DOHH2 (cell line): ENCODE measurements around the gene C3orf18.

Experiments used
- H3F3A ChIP-seq: fragments of 200-600 bp; sonication (generic), shearing (Covaris generic); 2 replicates; pipeline ENCODE4 v1.6.0; 2016; ENCODE audit warnings: antibody characterized with exemption, mild to moderate bottlenecking; ENCODE audit not compliant: control insufficient read depth, insufficient read depth
- H3K27ac ChIP-seq: fragments of 200-600 bp; sonication (generic); 2 replicates; pipeline ENCODE4 v1.5.1; 2014; ENCODE audit warnings: low read depth, mild to moderate bottlenecking, low read length, moderate library complexity
- H3K27me3 ChIP-seq: fragments of 200-600 bp; sonication (generic); 2 replicates; pipeline ENCODE4 v1.6.1; 2014; ENCODE audit warnings: mild to moderate bottlenecking, low read length, mixed read lengths; ENCODE audit not compliant: control insufficient read depth
- H3K36me3 ChIP-seq: fragments of 200-600 bp; sonication (generic); 2 replicates; pipeline ENCODE4 v1.6.1; 2014; ENCODE audit warnings: mild to moderate bottlenecking, low read length, moderate library complexity, mixed read lengths; ENCODE audit not compliant: control insufficient read depth
- H3K4me1 ChIP-seq: fragments of 200-600 bp; sonication (generic); 2 replicates; pipeline ENCODE4 v1.6.1; 2014; ENCODE audit warnings: mild to moderate bottlenecking, low read length, mixed read lengths; ENCODE audit not compliant: control insufficient read depth
- H3K4me2 ChIP-seq: fragments of 200-600 bp; sonication (generic); 2 replicates; pipeline ENCODE4 v1.6.0; 2014; ENCODE audit warnings: mild to moderate bottlenecking, low read length, moderate library complexity
- H3K4me3 ChIP-seq: fragments of 200-600 bp; sonication (generic); 2 replicates; pipeline ENCODE4 v1.5.1; 2014; ENCODE audit warnings: mild to moderate bottlenecking, low read length, mixed read lengths
- H3K79me2 ChIP-seq: fragments of 200-600 bp; sonication (generic); 2 replicates; pipeline ENCODE4 v1.6.1; 2014; ENCODE audit warnings: mild to moderate bottlenecking, low read length, mixed read lengths; ENCODE audit not compliant: control insufficient read depth
- H3K9me2 ChIP-seq: fragments of 200-600 bp; sonication (generic); replicated peaks from 2 replicates; pipeline ENCODE4 v1.6.1; 2014; ENCODE audit warnings: mild to moderate bottlenecking, low read length, mixed read lengths; ENCODE audit not compliant: control insufficient read depth
- H3K9me3 ChIP-seq: fragments of 200-600 bp; sonication (generic); 2 replicates; pipeline ENCODE4 v1.6.1; 2014; ENCODE audit warnings: antibody characterized with exemption, low read length, mixed read lengths; ENCODE audit not compliant: control insufficient read depth, insufficient read depth
- H4K20me1 ChIP-seq: fragments of 200-600 bp; sonication (generic); 2 replicates; pipeline ENCODE4 v1.6.0; 2014; ENCODE audit warnings: low read depth, mild to moderate bottlenecking, antibody characterized with exemption, low read length, moderate library complexity; ENCODE audit not compliant: control insufficient read depth, insufficient read depth
- CTCF ChIP-seq: fragments of 200-600 bp; sonication (generic); IDR thresholded peaks from one replicate; pipeline ENCODE4 v1.5.1; 2014; ENCODE audit warnings: antibody characterized with exemption, mild to moderate bottlenecking, low read depth, low read length; ENCODE audit not compliant: poor library complexity, severe bottlenecking
- EZH2phosphoT487 ChIP-seq: fragments of 200-600 bp; sonication (generic); IDR thresholded peaks from 2 replicates; pipeline ENCODE4 v1.6.1; 2017; ENCODE audit warnings: borderline replicate concordance, mild to moderate bottlenecking, antibody characterized with exemption, low read length, moderate library complexity, mixed read lengths

C3orf18 gene

GRCh38 chr3:50592568-50592967 lies 25.0 kb upstream of the C3orf18 start:
- H3K79me2 ChIP-seq = no peaks in the 10 kb centered on the region
- H3K9me2 ChIP-seq = no peaks in the 10 kb centered on the region
- no peaks in the 10 kb centered on the region for H4K20me1 ChIP-seq
- H3K4me1 ChIP-seq = peaks cover 13% of the 10 kb centered on the region
- no peak overlapping the region for H3K27ac ChIP-seq
- H3K4me3 ChIP-seq = no peak overlapping the region
- no peaks in the 10 kb centered on the region for H3K9me3 ChIP-seq
- no peak for TF ChIP-seq CTCF
- no peak for TF ChIP-seq EZH2phosphoT487
- peaks cover 12% of the 10 kb centered on the region for H3K27me3 ChIP-seq
- H3F3A ChIP-seq = no peaks in the 10 kb centered on the region; the same call in 1 of the 2 replicates
- H3K4me2 ChIP-seq = no peak overlapping the region
- H3K36me3 ChIP-seq = no peaks in the 10 kb centered on the region

GRCh38 chr3:50591196-50591741 lies 23.7 kb upstream of the C3orf18 start:
- Histone ChIP-seq H3K27me3 (peaks cover 15% of the 10 kb centered on the region), H3K9me3 (no peaks in the 10 kb centered on the region), H3K4me1 (peaks cover 13% of the 10 kb centered on the region), H3K4me3 (no peak overlapping the region), H3K79me2 (no peaks in the 10 kb centered on the region), H3F3A (no peaks in the 10 kb centered on the region; the same call in 1 of the 2 replicates), H3K4me2 (peak overlapping the region; percentile 62), H4K20me1 (no peaks in the 10 kb centered on the region), H3K27ac (no peak overlapping the region), H3K9me2 (no peaks in the 10 kb centered on the region), H3K36me3 (no peaks in the 10 kb centered on the region)
- TF ChIP-seq CTCF (peak; percentile 5), EZH2phosphoT487 (no peak)

- H3F3A ChIP-seq = no peaks in the 10 kb centered on the region; the same call in 1 of the 2 replicates
- H3K27ac ChIP-seq = no peak overlapping the region
- TF ChIP-seq CTCF (no peak), EZH2phosphoT487 (no peak)
- no peak overlapping the region for H3K4me2 ChIP-seq
- no peak overlapping the region for H3K4me3 ChIP-seq
- H3K36me3 ChIP-seq = no peaks in the 10 kb centered on the region
- peaks cover 15% of the 10 kb centered on the region for H3K27me3 ChIP-seq
- H4K20me1 ChIP-seq = no peaks in the 10 kb centered on the region
- H3K4me1 ChIP-seq = peaks cover 13% of the 10 kb centered on the region
- H3K79me2 ChIP-seq = no peaks in the 10 kb centered on the region
- no peaks in the 10 kb centered on the region for H3K9me3 ChIP-seq
- H3K9me2 ChIP-seq = no peaks in the 10 kb centered on the region
These were observed 21.3 kb upstream of the C3orf18 start for GRCh38 chr3:50588759-50589433.
